Measurements from ENCODE around the gene MBD3L2.
"Not testable (repeated sequence)": the region's sequence is repeated elsewhere in the genome, so short reads cannot be mapped to it uniquely, and the experiment has no call there.

The MBD3L2 gene

GRCh38 chr19:7059977-7060376 lies 10.9 kb downstream of the MBD3L2 start:
- DNase-seq: not testable (repeated sequence)

DNA sequence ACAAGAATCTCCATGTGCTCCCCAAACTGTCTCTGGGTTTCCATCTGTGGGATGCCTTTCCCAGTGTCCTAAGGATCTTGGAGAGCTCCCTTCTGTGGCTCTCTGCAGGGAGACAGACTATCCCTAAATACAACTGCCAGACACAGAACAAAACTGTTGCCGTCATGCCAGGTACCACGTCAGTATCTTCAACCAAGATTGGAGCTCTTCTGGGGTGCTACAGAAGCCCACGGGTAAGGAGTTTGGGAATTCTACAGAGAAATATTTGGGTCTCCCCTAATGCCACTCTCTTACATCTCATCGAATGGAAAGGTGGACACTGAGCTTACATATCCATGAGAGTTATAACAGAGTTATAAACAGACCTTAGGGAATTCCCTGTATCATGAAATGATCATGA lies 14.2 kb downstream of the MBD3L2 start:
- DNase-seq: no peak

DNA sequence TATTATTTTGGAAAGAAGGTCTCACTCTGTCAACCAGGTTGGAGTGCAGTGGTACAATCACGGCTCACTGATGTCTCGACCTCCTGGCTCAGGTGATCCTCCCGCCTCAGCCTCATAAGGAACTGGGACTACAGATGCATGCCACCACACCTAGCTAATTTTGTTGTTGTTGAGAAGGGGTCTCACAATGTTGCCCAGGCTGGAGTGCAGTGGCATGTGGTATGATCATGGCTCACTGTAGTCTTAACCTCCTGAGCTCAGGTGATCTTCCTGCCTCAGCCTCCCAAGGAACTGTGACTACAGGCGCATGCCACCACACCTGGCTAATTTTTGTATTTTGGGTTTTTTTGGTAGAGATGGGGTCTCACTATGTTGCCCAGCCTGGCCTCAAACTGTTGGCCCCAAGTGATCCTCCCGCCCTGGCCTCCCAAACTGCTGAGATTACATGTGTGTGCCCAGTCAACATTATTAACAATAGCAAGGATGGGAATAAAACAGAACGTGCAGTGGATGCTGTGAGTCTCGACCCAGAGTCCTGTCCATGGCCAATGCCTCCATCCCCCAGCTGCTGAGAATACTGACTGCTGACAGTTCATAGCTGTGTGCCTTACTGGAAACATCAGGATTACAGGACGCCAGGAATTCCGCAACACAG lies 14.8 kb downstream of the MBD3L2 start:
- DNase-seq: no peak

DNA sequence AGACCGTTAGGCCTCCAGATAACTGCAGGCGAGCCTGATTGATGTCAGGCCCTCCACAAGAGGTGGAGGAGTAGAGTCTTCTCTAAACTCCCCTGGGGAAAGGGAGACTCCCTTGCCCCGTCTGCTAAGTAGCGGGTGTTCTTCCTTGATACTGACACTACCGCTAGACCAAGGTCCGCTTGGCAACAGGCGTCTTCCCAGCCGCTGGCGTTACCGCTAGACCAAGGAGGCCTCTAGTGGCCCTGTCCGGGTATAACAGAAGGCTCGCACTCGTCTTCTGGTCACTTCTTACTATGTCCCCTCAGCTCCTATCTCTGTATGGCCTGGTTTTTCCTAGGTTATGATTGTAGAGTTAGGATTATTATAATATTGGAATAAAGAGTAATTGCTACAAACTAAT lies 18.0 kb downstream of the MBD3L2 start:
- DNase-seq: peak in 2 of 51 donors; percentile 0 to 2

DNA sequence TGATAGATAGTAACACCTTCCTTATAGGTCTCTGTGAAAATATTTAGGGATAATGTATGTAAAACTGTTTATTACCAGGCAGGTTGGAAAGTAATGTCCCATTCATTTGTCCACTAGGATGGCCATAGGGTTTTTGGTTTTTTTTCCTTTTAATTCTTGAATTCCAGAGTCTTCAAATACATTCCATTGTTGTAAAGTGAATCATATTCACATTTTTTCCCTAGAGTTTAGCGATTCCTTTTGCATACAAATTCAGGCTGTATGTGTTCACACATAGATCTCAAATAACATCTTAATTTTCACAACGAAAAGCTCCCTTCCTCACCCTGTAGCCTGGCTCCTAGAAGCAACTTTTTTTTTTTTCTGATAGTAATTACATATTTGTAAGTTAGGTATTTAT lies 18.6 kb downstream of the MBD3L2 start:
- DNase-seq: no peak

DNA sequence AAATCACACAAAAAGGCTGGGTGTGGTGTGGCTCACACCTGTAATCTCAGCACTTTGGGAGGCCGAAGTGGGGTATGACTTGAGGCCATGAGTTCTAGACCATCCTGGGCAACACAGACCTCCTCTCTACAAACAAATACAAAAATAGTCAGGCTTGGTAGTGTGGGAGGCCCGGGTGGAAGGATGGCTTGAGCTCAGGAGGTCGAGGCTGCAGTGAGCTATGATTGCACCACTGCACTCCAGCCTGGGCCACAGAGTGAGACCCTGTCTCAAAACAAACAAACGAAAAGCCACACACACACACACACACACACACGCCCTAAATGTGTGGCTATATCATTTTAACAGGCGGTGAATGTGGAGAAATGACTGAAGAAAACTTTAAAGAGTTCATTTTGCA lies 19.5 kb downstream of the MBD3L2 start:
- DNase-seq: no peak

- peak; percentile 65 to 100 (median 96) for DNase-seq
These were observed 20.2 kb downstream of the MBD3L2 start, which contains the start of gene ZNF557 for GRCh38 chr19:7069042-7069903. TSS of gene ZNF557 (plus strand) at chr19:7069703. CDS start at chr19:7075075, 5,372 bp downstream.

DNA sequence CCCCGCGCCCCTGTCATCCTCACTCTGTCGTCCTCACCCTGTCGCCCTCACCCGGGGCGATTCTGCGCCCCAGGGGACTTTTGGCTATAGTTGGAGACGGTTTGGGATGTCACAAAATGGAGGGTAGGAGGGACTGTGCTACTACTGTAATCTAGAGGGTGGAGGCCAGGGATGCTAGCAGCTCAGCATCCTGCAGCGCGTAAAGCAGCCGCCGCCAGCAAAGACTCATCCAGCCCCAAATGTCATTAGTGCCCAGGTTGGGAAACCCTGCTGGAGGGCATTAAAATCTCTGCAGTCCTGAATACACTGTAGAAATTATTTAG lies 20.7 kb downstream of the MBD3L2 start:
- no peak for DNase-seq

DNA sequence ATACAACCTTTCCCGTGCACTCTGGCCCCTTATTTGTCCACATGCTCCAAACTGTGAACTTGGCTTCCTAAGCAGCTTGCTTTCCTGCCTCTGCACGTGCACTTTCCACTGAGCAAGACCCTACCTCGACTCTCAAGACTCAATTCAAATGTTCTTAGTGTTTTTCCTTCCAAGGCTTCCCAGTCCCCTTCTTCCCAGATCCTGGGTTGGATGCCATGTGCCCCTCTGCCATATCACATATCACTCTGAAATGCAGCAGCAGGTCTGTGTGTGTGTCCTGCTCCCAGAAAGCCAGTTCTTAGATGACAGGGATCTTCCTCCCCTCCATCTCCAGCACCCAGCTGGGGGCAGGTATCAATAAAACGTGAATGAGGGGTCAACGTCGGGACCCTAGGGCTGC lies 23.4 kb downstream of the MBD3L2 start:
- DNase-seq: no peak

GRCh38 chr19:7074705-7075282 lies 25.7 kb downstream of the MBD3L2 start:
- DNase-seq: no peak

- no peak for DNase-seq
These were observed 27.0 kb downstream of the MBD3L2 start for GRCh38 chr19:7076151-7076550.

DNA sequence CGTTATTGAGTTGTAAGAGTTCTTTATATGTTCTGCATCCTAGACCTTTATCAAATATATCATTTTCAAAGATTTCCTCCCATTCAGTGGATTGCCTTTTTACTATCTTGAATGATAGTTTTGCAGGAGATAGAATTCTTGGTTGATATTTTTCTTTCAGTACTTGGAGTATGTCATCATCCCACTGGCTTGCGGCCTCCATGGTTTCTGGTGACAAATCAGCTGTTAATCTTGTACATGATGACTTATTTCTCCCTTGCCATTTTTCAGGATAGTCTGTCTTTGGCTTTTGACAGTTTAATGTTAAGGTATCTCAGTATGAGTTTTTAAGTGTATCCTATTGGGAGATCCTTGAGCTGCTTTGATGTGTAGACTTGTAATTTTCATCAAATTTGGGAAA lies 28.9 kb downstream of the MBD3L2 start:
- no peak for DNase-seq

GRCh38 chr19:7083076-7083956 lies 34.2 kb downstream of the MBD3L2 start:
- DNase-seq: no peak

DNA sequence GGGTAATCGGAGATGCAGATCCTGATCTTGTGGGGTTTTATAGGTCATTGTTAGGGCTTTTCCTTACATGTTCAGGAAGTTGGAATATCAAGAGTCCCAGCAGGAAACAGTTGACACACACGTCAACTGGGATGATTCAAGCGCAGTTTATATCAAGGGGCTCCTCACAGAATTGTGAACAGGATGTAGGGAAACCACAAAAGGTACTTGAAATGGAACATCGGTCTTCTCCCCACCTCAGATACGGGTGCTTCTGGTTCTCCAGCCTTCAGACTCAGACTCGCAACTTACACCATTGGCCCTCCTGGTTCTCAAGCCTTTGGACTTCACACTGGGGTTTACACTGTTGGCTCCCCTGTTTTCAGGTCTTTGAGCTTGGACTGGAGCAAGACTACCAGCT lies 39.9 kb downstream of the MBD3L2 start:
- no peak for DNase-seq

DNA sequence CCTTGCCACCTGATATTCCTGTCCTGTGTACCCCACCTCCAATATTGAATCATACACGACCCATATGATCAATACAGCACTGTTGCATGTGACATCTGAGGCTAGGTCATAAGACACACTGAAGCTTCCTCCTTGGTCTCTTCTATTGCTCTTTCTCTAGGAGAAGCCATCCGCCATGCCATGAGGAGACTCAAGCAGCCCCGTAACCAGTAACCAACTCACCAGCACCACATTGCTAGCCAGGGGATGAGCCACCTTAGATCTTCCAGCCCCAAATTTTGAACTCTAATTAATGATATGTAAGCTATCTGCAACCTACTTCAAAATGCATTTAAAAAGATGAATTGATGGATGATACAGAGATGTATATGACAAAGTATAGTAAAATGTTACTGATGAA lies 49.0 kb downstream of the MBD3L2 start:
- no peak for DNase-seq

DNA sequence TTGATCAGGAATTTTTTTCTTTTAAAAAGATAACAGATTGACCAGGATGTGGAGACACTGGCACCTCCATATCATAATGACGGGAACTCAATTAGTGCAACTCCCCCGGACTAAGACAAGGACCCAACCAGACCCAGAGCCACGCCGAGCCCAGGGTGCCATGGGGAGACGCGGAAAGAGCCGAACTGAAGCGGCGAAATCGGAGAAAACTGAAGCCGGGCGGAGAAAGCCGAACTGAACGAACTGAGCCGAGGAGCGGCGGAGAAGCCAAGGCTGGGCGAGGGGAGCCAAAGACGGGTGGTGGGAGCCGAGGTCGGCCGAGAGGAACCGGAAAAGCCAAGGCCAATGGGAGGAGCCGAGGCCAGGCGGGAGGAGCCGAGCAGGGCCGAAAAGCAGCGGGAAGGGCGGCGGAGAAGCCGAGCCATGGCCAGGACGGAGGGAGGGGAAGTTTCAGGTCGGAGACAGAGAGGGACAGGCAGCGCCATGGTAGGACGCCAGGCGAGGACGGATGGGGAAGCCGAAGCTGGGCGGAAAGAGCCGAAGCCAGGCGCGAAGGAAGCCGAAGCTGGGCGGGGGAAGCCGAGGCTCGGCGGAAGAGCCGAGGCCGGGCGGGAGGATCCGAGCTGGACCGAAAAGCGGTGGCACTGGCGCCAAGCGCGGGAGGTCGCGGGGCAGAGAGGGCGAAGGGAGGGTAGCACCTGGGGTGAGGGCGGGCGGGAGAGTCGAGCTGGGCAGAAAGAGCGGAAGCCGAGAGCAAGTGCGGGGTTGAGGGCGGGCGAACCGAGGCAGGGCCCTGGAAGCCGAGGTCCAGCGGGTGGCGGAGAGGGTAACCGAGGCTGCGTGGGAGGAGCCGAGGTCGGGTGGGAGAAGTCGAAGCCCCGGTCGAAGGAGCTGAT lies 49.8 kb downstream of the MBD3L2 start:
- DNase-seq: peak; percentile 72 to 100 (median 91)

GRCh38 chr19:7099597-7099921 lies 50.4 kb downstream of the MBD3L2 start:
- no peak for DNase-seq

Data from hypothalamus (tissue), 51 donors.